ENCODE measurements around the gene ZNF827.

- TF ChIP-seq CTCF (IDR thresholded peaks at IDR 0.05) (no peak), POLR2A (IDR thresholded peaks at IDR 0.05) (no peak)
Observed at GRCh38 chr4:145815626-145816025, 123.0 kb downstream of the ZNF827 start.
